Peyer's patch (tissue), 4 donors: ENCODE results near the gene MAMSTR. TPM values are rescaled to one million over a fixed set of nuclear protein-coding genes. Genes with fewer than 3 reads are reported as not detected.

ENCODE experiments used
- DNase-seq, 3 donors: peaks; one replicate each; pipeline ENCODE4 v3.0.0-alpha.2; 2017 to 2019
- H3K27ac ChIP-seq, 4 donors: fragments of 200-600 bp; sonication (generic); one replicate each; pipeline ENCODE4 v1.5.1; 2016 to 2019
- H3K27me3 ChIP-seq, 2 donors: fragments of 200-600 bp; sonication (generic); one replicate each; pipeline ENCODE4 v1.5.1; 2019
- H3K36me3 ChIP-seq, 3 donors: fragments of 200-600 bp; sonication (generic); one replicate each; pipeline ENCODE4 v1.5.1; 2016 to 2019
- H3K4me1 ChIP-seq, 4 donors: fragments of 200-600 bp; sonication (generic); one replicate each; pipeline ENCODE4 v1.5.1; 2016 to 2019
- H3K4me3 ChIP-seq, 4 donors: fragments of 200-600 bp; sonication (generic); 1 replicate in 3 of 4; 2 replicates in 1 of 4; pipeline ENCODE4 v1.5.1; 2016 to 2019; ENCODE audit warnings: mild to moderate bottlenecking in 1 of 4
- H3K9me3 ChIP-seq, 4 donors: fragments of 200-600 bp; sonication (generic); one replicate each; pipeline ENCODE4 v1.5.1; 2016 to 2019; ENCODE audit warnings: mild to moderate bottlenecking in 1 of 4
- total RNA-seq, 4 donors: library from RNA; depleted of rRNA; stranded (reverse); fragments of >200 nt; gene quantifications; one replicate each; pipeline ENCODE4 v1.1.0, GENCODE V29; 2016
- TF ChIP-seq, protein P1 (sequence below), 6 experiments: fragments of 450-650 bp in 4 of 6; fragments of 200-600 bp in 2 of 6; sonication (generic) in 1 of 6; IDR thresholded peaks; one replicate each; pipeline ENCODE4 v1.5.1; 2017 to 2019; ENCODE audit warnings: antibody characterized with exemption in 6 of 6, mild to moderate bottlenecking in 3 of 6, moderate library complexity in 1 of 6

MAMSTR gene
- total RNA-seq, 4 donors from 2014 or later, result 0.70 to 1.1 TPM; not detected in 2

DNA sequence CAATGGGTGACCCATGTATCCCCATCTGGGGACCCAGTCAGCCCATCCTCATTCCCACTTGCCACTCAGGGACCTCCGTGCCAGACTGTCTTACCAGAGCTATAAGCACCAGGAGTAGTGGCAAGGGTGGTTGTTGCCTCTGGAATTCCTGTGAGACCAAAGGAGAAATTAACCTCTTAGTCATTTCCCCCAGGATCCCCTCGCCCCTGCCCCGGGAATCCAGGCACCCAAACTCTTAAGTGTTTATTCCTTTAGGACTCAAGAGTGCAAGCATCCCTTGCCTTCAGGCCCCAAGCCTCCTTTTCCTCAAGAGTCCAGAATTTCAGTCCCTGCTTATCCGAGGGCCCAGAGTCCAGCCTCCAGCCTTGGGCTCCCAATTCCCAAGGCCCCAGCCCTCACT is 55.9 kb downstream of the MAMSTR start:
- no peak overlapping the region for H3K4me3 ChIP-seq
- TF ChIP-seq, protein P1, sequence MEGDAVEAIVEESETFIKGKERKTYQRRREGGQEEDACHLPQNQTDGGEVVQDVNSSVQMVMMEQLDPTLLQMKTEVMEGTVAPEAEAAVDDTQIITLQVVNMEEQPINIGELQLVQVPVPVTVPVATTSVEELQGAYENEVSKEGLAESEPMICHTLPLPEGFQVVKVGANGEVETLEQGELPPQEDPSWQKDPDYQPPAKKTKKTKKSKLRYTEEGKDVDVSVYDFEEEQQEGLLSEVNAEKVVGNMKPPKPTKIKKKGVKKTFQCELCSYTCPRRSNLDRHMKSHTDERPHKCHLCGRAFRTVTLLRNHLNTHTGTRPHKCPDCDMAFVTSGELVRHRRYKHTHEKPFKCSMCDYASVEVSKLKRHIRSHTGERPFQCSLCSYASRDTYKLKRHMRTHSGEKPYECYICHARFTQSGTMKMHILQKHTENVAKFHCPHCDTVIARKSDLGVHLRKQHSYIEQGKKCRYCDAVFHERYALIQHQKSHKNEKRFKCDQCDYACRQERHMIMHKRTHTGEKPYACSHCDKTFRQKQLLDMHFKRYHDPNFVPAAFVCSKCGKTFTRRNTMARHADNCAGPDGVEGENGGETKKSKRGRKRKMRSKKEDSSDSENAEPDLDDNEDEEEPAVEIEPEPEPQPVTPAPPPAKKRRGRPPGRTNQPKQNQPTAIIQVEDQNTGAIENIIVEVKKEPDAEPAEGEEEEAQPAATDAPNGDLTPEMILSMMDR (IDR thresholded peaks at IDR 0.05), result no peak
- no peaks in the 10 kb centered on the region for H3K9me3 ChIP-seq
- peaks cover 0 to 5% (median 0%) of the 10 kb centered on the region in 4 donors for H3K4me1 ChIP-seq
- no peaks in the 10 kb centered on the region for H3K27me3 ChIP-seq
- H3K27ac ChIP-seq, result no peak overlapping the region
- H3K36me3 ChIP-seq, result no peaks in the 10 kb centered on the region
- DNase-seq, result no peak

Other genes starting within 250 kb of the MAMSTR start
- 10 to 100 TPM in 2 of 4 donors, 1 to 10 TPM in 2; 8.2 to 17.6 (median 12.8) TPM for gene LMTK3, start 207.9 kb downstream of the MAMSTR start, total RNA-seq
- 10 to 100 TPM in 1 of 4 donors, 1 to 10 TPM in 3; 2.5 to 14.6 (median 5.9) TPM for gene SULT2B1, start 167.6 kb downstream of the MAMSTR start, total RNA-seq
- not detected for gene SPACA4, start 113.0 kb downstream of the MAMSTR start, total RNA-seq
- gene FAM83E, start 104.6 kb downstream of the MAMSTR start, total RNA-seq, result 100 to 1,000 TPM in 3 of 4 donors, 10 to 100 TPM in 1; 58.6 to 203 (median 130) TPM
- gene RPL18, start 100.5 kb downstream of the MAMSTR start, total RNA-seq, result 1,000 to 10,000 TPM; 1,077 to 1,595 (median 1,505) TPM
- gene SPHK2, start 100.2 kb downstream of the MAMSTR start, total RNA-seq, result 100 to 1,000 TPM in 2 of 4 donors, 10 to 100 TPM in 2; 34.7 to 121 (median 96.7) TPM
- gene DBP, start 82.3 kb downstream of the MAMSTR start, total RNA-seq, result 10 to 100 TPM in 3 of 4 donors, 1 to 10 TPM in 1; 9.9 to 51.5 (median 35.8) TPM
- 1 to 10 TPM in 3 of 4 donors, under 1 TPM in 1; 0.70 to 8.3 (median 2.1) TPM for gene CA11, start 73.5 kb downstream of the MAMSTR start, total RNA-seq
- gene NTN5, start 46.7 kb downstream of the MAMSTR start, total RNA-seq, result 1 to 10 TPM in 1 of 4 donors, not detected in 3; 6.8 TPM
- gene FUT2, start 23.8 kb downstream of the MAMSTR start, total RNA-seq, result 10 to 100 TPM; 11.6 to 91.6 (median 53.8) TPM
- 1 to 10 TPM; 1.8 to 6.6 (median 3.4) TPM for gene RASIP1, start 20.9 kb upstream of the MAMSTR start, total RNA-seq
- not detected for gene IZUMO1, start 27.2 kb upstream of the MAMSTR start, total RNA-seq
- gene FUT1, start 32.9 kb upstream of the MAMSTR start, total RNA-seq, result 1 to 10 TPM in 1 of 4 donors, under 1 TPM in 3; 0.38 to 1.2 (median 0.68) TPM
- gene FGF21, start 35.8 kb upstream of the MAMSTR start, total RNA-seq, result not detected
- gene BCAT2, start 91.3 kb upstream of the MAMSTR start, total RNA-seq, result 10 to 100 TPM; 22.4 to 53.6 (median 30.2) TPM
- gene HSD17B14, start 116.8 kb upstream of the MAMSTR start, total RNA-seq, result 1 to 10 TPM in 3 of 4 donors, not detected in 1; 2.0 to 8.8 (median 2.8) TPM
- 10 to 100 TPM in 1 of 4 donors, 1 to 10 TPM in 3; 2.8 to 38.8 (median 5.9) TPM for gene PLEKHA4, start 148.9 kb upstream of the MAMSTR start, total RNA-seq
- 100 to 1,000 TPM in 2 of 4 donors, 10 to 100 TPM in 2; 39.2 to 198 (median 80.3) TPM for gene PPP1R15A, start 152.7 kb upstream of the MAMSTR start, total RNA-seq
- gene TULP2, start 179.0 kb upstream of the MAMSTR start, total RNA-seq, result not detected
- gene NUCB1, start 180.6 kb upstream of the MAMSTR start, total RNA-seq, result 100 to 1,000 TPM; 154 to 506 (median 444) TPM
- 10 to 100 TPM in 3 of 4 donors, not detected in 1; 14.6 to 55.5 (median 45.9) TPM for gene DHDH, start 214.0 kb upstream of the MAMSTR start, total RNA-seq
- 100 to 1,000 TPM in 3 of 4 donors, 10 to 100 TPM in 1; 71.0 to 138 (median 104) TPM for gene BAX, start 235.2 kb upstream of the MAMSTR start, total RNA-seq
- gene FTL, start 245.6 kb upstream of the MAMSTR start, total RNA-seq, result 1,000 to 10,000 TPM; 5,249 to 9,852 (median 6,180) TPM